Hematopoietic multipotent progenitor cell treated with erythropoietin and hydrocortisone succinate and interleukin-3 and kit ligand, for 6 days (in vitro differentiated cells): ENCODE measurements around the gene CD99L2.

Experiments used
- DNase-seq: peaks from one replicate; pipeline ENCODE4 v3.0.0-alpha.2; 2015

CD99L2 gene

GRCh38 chrX:150761176-150761818 is 137.2 kb downstream of the CD99L2 start:
- DNase-seq, result no peak

- DNase-seq, result no peak
Observed at GRCh38 chrX:150759568-150760416, 138.7 kb downstream of the CD99L2 start.

GRCh38 chrX:150757371-150757770 is 141.1 kb downstream of the CD99L2 start:
- no peak for DNase-seq

- DNase-seq, result no peak
Observed at GRCh38 chrX:150753968-150754367, 144.5 kb downstream of the CD99L2 start.

- DNase-seq, result no peak
Observed at GRCh38 chrX:150753357-150753756, 145.1 kb downstream of the CD99L2 start.

- DNase-seq, result no peak
Observed at GRCh38 chrX:150752124-150752523, 146.3 kb downstream of the CD99L2 start.

- DNase-seq, result peak; percentile 7
Observed at GRCh38 chrX:150736475-150736874, 162.0 kb downstream of the CD99L2 start.

GRCh38 chrX:150731795-150732194 is 166.7 kb downstream of the CD99L2 start:
- DNase-seq, result no peak

GRCh38 chrX:150730719-150731118 is 167.7 kb downstream of the CD99L2 start:
- no peak for DNase-seq

- DNase-seq, result no peak
Observed at GRCh38 chrX:150729956-150730355, 168.5 kb downstream of the CD99L2 start.

- no peak for DNase-seq
Observed at GRCh38 chrX:150719621-150720020, 178.8 kb downstream of the CD99L2 start.
